Measurements from ENCODE around the gene LRRC7.

Gene LRRC7

GRCh38 chr1:69567652-69568420 lies at the start of gene LRRC7:
Gene LRRC7, plus strand, starts transcription at chr1:69567922. Its CDS starts 718 bp downstream, at chr1:69568640.
- DNase-seq = no peak

DNA sequence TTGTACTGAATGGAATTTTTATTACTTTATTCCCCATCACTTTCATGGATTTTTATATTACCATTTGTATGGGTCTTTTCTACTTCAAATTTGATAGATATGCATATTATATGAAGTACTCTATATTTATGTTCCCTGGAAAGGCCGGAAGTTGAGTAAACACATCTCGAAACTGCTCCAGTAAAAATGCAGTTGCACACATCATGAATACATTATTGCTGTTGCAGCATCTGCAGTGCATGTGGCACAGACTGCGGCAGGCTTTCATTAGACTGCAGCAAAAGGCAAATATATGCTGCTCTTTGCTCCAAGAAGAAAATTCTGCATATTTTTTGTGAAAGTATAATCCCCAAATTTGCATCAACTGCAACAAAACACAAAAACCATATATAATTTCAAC lies 48.7 kb upstream of the LRRC7 start:
- DNase-seq = no peak

GRCh38 chr1:69520326-69520725 lies 47.4 kb upstream of the LRRC7 start:
- no peak for DNase-seq

DNA sequence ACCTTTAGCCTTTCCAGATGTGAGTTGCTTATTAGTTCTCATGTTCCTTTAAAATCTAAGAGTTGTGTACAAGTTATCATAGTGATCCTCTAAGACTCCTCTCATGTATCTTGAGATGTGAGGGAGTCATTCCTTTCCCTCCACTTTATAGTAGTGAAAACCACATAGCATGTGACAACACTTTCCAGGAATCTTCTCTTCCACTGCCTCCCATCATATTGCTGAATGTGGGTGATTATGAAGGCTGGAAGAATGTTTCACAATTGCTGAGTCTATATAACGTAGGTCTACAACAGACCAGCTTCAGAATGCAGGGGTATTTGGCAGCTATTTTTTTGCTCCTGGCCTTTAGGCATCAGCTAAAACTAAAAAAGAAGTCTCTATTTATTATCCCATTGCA lies 44.7 kb upstream of the LRRC7 start:
- no peak for DNase-seq

DNA sequence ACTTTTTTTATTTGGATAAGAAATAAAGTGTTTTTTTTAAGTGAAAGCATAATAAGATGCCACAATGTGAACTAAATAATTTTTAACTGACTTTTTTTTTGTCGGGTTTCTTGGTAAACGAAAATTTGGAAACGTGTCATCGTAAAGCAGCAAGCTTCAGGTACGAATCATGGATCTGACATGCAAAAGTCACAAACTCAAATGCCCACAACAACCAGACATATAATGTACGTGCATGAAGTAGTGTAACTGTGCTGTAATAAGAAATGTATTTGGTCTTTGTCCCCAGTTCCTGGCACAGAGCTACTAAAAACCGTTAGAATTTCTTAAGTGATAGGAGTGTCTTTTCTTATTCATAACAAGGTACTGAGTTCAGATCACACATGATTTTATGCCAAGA lies 44.3 kb upstream of the LRRC7 start:
- DNase-seq = no peak

DNA sequence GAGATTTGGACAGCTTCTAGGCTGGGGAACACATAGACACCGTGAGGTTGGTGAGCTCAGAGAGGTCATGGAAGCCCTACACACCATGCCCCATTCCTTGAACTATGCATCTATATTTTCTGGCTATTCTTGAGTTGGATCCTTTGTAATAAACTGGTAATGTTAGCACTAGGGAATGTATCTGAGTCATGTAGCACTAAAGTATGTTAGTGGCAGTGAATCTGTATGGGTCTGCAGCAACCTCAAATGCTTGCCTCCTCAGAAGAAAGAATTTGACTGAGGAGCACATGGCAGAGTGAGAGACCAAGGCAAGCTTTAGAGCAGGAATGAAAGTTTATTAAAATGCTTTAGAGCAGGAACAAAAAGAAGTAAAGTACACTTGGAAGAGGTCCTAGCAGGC lies 43.7 kb upstream of the LRRC7 start:
- DNase-seq = no peak

- DNase-seq = no peak
Measured at GRCh38 chr1:69527273-69527672, 40.4 kb upstream of the LRRC7 start.

GRCh38 chr1:69528376-69528775 lies 39.3 kb upstream of the LRRC7 start:
- no peak for DNase-seq

DNA sequence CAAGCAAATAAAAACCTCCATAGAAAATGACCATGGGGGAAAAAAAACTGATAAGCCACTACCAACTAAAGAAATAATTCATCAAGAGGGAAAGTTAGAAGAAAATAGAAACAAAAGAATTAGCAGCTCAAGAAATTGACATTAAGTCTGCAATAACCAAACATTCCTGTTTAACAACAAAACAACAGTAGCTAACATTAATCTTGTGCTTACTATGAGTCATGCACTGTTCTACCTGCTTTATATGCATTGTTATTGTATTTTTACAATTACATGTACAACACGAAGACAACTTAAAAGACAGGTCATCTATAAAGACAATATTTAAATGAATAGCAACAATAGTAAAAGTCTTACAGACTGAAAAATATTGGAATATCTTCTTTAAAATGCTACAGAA lies 34.4 kb upstream of the LRRC7 start:
- DNase-seq = no peak

GRCh38 chr1:69534829-69535228 lies 32.9 kb upstream of the LRRC7 start:
- no peak for DNase-seq

- no peak for DNase-seq
Measured at GRCh38 chr1:69535490-69535889, 32.2 kb upstream of the LRRC7 start.

GRCh38 chr1:69540052-69540451 lies 27.7 kb upstream of the LRRC7 start:
- no peak for DNase-seq

- no peak for DNase-seq
Measured at GRCh38 chr1:69551476-69552324, 16.0 kb upstream of the LRRC7 start.

DNA sequence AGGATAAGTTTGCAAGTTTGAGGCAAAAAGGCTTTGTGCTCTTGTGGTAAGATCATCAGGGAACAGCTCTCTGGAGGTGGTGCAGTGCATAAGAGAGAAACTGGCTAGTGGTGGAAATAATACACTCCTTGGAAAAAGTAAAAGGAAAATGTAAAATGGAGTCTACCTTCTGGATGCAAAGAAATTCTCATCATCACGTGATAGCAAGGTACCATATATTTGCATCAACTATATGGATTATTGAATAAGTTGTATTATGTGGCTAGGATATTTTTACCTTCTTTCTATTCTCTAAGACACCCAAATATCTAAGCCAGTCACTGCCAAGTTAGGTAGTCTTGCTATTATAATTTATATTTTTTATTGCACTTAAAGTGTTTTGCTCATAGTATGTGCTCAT lies 14.0 kb upstream of the LRRC7 start:
- DNase-seq = no peak

DNA sequence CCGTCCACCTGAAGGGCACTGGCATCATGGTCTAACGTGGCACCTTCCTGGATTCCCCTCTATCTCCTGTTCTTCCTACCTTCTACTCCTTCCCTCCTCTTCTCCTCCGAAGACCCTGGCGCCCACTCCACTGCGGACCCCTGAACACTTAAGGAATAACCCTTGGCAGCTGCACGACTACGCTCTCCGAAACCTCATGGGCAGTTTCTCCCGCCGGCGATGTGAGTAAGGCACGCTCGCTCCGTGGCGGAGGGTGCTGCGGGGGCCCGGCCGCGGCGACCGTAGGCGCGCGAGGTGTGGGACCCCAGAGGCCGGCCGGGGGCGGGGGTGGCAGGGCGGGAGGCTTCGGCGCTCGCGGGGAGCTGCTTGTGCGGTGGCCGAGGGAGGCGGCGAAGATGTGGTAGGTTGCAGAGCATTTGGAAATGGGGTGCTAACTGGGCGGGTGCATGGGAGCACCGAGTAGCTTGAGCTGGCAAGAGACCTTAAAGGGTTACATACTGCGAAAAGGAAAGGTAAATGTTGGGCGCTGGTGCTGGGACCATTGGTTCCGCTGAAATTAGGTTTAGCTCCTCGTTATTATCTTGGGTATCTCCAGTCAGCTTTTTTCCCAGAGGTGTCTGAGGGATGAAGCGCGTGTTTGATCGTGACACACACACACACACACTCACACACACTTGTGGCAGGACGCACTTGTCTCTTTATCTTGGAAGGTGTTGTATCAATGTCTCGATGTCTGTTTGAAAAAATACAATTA lies 876 bp downstream of the LRRC7 start:
- DNase-seq = no peak

DNA sequence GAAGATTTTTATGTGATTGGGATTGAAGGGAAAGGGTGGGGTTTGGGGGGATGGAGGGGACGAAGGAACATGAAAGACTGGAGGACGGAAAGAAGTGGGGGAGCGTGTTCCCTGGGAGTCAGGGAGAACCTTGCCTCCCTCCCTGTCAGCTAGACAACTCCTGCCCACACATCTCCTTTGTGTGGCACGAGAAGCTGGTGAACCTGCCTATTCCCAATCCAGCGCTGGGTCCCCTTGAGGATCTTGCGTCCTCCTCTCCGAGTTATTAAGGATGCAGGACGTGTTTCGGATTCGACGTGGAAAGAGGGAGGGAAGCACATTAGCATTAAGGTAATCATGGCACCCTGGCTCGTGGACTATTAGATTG lies 1.4 kb downstream of the LRRC7 start:
- DNase-seq = no peak

DNA sequence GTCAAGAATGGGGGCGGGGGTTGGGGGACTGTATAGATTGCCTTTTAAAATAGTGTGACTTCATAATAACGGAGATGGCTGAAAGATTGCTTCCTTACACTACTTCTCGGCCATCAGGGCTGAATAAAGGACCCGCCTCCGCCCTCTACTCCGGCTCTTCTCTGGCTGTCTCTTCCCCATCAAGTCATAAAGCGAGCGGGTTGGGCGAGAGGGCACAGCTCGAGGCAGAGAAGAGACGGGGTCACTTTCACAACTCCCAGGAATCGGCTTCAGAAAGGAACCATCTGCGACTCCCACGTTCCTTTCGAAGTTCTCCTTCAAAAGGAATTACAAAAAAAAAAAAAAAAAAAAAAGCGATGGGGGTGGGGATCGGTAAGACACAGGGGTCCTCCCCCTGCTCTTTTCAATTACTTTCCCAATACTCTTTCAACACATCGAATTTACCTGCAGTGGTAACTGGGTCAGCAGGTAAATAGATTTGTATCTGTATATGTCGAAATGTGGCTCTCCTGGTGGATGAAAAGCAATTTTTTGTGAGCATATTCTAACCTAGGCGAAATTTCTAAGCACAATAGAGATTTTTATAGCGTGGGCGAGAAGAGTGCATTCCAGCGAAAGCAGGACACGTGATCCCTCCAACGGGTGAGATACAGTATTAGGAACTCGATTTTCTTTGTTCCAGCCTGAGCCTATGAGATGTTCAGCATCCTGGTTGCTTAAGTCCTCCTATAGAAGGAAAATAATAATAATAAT lies 2.0 kb downstream of the LRRC7 start:
- no peak for DNase-seq

- DNase-seq = no peak
Measured at GRCh38 chr1:69570356-69570755, 2.6 kb downstream of the LRRC7 start.

- no peak for DNase-seq
Measured at GRCh38 chr1:69572921-69573320, 5.2 kb downstream of the LRRC7 start.

DNA sequence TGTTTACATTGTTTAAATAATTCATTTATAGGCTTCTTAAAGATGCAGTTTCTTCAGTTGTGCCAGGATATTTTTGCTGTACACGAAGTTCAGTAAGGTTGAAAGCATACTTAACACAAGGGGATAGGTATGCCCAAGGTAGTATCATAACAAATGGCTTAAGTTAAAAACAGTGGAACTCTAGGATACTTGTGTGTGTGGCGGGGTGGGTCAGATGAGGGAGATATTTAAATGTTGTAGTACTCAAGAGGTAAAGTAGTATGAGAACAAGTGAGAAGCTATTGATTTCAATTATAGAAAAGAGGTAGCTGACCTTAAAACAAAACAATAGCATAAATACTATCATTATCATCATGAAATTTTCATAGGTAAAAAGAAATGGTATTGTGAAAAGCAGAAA lies 6.2 kb downstream of the LRRC7 start:
- DNase-seq = no peak

- DNase-seq = no peak
Measured at GRCh38 chr1:69585666-69586065, 17.9 kb downstream of the LRRC7 start.

DNA sequence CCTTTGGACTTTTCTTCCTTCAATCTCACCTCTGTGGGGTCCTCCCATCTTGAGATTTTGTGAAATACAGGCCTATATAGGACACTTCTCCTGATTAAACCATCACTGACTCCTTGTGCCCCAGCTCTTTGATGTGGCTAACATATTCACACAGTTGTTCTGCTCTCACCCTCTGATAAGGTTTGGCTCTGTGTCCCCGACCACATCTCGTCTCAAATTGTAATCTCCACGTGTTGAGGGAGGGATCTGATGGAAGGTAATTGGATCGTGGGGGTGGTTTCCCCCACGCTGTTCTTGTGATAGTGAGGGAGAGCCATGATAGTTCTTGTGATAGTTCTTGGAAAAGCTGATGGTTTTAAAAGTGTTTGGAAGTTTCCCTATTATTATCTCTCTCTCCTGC lies 19.7 kb downstream of the LRRC7 start:
- DNase-seq = no peak

DNA sequence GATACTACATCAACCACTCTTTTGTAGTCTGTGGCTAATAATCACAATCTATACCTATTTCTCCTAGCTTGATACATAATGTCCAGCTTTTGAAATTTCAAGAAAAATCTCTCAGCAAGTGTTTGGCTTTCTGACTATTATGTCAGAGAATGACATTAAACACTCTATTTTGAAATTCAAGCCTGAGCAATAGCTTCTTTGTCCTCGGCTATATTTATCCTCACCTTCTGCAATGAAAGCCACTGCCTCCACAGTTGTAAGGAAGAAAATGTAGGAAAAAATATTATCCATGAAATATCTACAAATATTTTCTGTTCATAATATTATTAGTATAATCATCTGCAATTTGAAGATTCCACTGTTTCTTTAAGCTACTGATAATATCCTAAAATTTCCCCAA lies 22.1 kb downstream of the LRRC7 start:
- DNase-seq = no peak

Data from NCI-H187 treated with DMSO at 0.1 percent for 48 hours (cell line).